ENCODE results near the gene PCK1. TPM values are rescaled to one million over a fixed set of nuclear protein-coding genes. Genes with fewer than 3 reads are reported as not detected.
"Not testable (repeated sequence)": the region's sequence is repeated elsewhere in the genome, so short reads cannot be mapped to it uniquely, and the experiment has no call there.

Gene PCK1
- total RNA-seq, result 0.64 TPM

DNA sequence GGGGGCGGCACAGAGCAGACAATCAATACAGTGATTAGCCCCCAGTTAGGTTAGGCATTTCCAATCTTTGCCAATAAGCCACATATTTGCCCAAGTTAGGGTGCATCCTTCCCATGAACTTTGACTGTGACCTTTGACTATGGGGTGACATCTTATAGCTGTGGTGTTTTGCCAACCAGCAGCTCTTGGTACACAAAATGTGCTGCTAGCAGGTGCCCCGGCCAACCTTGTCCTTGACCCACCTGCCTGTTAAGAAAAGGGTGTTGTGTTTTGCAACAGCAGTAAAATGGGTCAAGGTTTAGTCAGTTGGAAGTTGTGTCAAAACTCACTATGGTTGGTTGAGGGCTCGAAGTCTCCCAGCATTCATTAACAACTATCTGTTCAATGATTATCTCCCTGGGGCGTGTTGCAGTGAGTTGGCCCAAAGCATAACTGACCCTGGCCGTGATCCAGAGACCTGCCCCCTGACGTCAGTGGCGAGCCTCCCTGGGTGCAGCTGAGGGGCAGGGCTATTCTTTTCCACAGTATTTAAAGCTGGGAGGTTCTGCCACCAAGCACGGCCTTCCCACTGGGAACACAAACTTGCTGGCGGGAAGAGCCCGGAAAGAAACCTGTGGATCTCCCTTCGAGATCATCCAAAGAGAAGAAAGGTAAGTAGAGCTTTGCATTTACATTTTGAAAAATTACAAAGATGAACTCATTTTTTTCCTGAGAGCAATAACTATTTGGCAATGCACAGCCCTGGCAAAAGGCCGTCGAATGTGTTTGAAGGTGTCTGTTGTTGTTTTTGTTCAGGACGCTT is at the start of gene PCK1:
TSS of gene PCK1 (plus strand) at position 557 of the 802 bp plus-strand sequence. CDS start 302 bp downstream, outside the sequence.
- ATAC-seq, result peak; percentile 76

DNA sequence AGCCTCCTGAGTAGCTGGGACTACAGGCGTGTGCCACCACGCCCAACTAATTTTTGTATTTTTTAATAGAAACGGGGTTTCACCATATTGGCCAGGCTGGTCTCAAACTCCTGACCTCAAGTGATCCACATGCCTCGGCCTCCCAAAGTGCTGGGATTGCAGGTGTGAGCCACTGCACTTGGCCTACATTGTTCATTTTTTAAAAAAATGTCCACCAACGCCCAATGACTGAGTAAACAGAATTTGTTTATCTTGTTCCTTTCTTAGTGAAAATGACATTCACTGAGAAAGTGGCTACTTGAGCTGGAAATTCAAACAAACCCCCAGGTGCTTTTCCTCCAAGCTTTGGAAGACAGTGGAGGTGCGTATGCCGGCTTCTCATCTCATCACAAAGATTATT is 49.2 kb upstream of the PCK1 start:
- ATAC-seq, result not testable (repeated sequence)

DNA sequence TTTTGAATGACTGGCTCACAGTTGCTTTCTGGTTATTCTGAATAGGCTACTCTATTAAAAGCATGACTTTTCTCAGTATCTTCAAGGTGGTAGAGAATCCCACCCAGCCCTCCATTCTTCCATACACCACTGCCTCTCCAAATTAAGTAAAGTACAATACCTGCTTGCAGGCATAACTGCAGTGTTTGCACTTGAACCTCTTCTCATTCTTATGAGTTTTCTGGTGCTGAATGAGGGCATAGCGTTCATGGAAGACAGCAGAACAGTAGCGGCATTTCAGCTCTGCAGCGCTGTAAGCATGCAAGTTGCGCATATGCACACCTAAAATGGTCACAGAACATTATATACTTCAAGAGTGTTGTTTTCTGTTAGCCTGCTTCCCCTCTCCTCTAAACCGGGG is 48.5 kb upstream of the PCK1 start:
- ATAC-seq, result no peak

DNA sequence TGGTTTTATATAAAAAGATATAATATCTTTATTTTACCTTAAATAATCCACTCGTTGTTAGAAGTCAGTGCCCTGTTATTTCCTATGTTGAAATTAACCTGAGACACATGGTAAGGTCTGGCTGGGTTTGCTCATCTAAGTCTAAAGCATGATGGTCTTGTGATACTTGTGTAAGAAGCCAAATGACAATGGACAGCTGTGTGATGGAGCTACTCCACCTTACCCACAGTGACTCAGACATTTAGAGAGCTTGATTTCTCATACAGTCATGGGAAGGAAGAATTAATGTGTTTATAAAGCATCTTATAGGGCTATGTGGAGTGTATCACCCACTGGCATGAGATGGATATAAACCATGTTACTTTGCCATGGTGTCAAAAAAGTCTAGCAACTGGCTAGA is 47.7 kb upstream of the PCK1 start:
- no peak for ATAC-seq

DNA sequence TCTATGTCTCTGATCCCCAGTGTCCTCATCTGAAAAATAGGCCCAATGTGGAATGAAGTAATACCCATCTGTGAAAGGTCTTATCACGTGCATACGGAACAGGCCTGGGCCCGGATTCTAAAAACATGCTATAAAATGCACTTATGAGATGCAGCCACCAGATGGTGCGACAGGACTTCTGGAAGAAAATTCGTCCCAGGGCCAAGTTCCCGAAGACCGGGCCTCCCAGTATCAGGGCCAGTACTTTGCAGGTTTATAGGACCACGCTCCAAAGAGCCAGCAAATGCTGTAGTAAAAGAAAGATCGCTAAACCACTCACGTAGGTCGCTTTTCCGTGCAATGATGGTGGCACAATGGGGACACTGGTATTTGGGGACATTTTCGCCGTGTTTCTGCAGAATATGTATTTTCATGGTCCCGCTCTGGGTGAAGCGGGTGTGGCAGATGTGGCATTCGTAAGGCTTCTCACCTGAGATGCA is 46.6 kb upstream of the PCK1 start:
- ATAC-seq, result peak; percentile 82

GRCh38 chr20:57517904-57518303 is 43.0 kb upstream of the PCK1 start:
- no peak for ATAC-seq

- no peak for ATAC-seq
These were observed 38.4 kb upstream of the PCK1 start for GRCh38 chr20:57522380-57523140.

DNA sequence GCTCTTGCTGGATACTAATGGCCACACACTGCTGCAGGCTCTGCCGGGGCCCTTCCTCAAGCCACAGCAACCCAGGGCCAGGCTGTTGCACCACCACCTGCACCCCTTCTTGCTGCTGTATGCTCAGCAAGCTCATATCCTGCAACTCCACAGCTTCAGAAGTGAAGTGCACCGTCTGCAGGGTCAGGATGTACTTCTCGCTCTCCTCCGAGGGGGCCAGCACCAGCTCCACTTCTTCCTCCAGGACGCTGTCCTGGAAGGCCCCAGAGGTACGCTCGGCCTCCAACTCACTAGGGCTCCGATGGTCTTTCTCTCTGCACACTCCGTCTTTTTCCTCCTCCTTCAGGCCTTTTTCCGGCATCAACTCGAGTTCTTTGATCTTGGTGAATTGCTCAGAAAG is 37.1 kb upstream of the PCK1 start:
- no peak for ATAC-seq

- no peak for ATAC-seq
These were observed 36.3 kb upstream of the PCK1 start, which contains the start of gene CTCFL for GRCh38 chr20:57524511-57525176. Gene CTCFL (minus strand): TSS chr20:57525140. CDS start chr20:57524205, 935 bp downstream.

GRCh38 chr20:57525328-57526086 is 35.4 kb upstream of the PCK1 start:
- ATAC-seq, result no peak

DNA sequence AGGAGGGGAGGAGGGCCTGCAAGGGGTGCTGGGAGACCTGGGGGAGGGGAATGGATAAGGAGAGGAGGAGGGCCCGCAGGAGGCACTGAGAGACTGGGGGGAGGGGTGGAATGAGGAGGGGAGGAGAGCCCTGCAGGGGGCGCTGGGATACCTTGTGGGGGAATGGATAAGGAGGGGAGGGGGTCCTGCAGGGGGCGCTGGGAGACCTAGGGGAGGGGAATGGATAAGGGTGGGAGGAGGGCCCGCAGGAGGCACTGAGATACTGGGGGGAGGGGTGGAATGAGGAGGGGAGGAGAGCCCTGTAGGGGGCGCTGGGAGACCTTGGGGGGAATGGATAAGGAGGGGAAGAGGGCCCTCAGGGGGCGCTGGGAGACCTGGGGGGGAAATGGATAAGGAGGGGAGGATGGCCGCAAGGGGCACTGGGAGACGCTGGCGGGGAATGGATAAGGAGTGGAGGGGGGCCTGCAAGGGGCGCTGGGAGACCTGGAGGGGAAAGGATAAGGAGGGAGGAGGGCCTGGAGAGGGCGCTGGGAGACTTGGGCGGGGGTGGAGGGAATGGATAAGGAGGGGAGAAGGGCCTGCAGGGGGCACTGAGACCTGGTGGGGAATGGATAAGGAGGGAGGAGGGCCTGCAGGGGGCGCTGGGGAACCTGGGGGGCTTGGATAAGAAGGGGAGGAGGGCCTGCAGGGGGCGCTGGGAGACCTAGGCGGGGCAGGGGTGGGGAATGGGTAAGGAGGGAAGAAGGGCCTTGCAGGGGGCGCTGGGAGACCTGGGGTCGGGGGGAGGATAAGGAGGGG is 34.6 kb upstream of the PCK1 start:
- ATAC-seq, result no peak

DNA sequence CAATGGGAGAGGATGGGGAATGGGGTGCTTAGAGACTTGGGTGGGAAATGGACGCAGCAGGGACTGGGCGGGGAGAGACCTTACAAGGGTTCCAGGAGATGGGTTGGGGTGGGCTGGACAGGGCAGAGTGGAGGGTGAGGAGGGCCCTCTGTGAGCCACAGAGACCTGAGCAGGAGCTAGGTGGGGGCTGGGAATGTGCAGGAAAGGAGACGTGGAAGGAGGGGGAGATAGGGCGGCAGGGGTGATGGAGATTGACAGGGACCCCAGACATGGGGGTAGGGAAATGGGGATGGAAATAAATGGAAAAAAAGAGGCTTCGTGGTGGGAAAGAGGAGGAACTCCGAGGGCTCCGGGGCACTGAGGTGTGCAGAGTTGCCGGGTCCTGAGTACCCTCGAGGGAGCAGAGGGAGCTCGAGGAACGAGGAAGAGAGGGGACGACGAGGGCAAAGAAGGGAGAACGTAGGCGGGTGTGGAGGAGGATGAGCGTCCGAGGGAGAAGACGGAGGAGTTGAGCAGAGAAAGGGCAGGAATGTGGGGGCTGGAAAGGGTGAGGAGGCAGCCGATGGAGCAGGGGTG is 33.9 kb upstream of the PCK1 start:
- no peak for ATAC-seq

- no peak for ATAC-seq
These were observed 33.2 kb upstream of the PCK1 start for GRCh38 chr20:57527728-57528127.

DNA sequence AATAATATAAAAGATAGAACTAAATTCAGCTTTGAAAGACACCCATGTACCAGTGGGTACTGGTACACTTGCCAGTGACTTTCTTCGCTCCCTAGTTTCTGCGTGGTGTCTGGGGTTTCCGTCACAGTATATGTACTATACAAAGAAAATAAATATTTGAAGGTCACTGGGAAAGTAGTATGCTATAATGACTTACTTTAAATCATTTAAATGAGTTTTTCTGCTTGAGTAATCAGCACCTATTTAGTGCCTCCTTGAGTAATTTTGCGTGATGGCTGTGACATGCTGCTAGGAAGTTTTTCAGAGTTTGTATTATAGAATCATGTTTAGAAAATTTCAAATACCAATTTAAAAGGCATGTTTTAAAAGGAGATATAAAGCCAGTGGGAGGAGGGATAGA is 32.8 kb upstream of the PCK1 start:
- ATAC-seq, result no peak

DNA sequence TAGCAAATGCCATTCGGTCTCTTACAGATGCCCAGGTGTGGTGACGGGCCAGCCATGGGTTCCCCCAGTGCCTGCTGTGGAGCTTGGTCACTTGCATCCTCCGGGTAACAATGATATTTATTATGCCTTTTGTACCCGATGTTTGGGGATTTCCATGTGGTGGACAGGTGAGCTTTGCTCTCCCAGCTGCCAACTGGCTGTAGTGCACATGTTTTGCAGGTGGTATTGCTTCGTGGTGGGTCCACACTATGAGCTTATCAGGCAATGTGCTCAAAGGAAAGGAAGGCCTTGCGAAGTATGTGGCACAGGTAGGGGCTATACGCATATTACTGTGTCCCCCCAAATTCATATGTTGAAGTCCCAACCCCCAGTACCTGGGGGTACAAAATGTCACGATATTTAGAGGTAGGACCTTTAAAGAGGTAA is 31.7 kb upstream of the PCK1 start:
- ATAC-seq, result no peak

DNA sequence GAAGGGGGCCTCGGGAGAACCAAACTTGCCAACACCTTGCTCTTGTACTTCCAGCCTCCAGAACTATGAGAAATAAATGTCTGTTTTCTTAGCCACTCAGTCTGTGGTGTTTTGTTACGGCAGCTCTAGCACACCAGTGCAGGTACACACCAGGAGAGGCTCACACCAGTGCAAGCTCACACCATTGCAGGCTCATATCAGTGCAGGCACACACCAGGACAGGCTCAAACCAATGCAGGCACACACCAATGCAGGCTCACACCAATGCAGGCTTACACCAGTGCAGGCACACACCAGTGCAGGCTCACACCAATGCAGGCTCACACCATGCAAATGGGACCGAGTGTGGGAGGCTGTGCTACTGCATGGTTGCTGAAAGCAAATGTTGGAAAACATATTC is 31.1 kb upstream of the PCK1 start:
- ATAC-seq, result no peak

- no peak for ATAC-seq
These were observed 30.5 kb upstream of the PCK1 start for GRCh38 chr20:57530327-57530981.

DNA sequence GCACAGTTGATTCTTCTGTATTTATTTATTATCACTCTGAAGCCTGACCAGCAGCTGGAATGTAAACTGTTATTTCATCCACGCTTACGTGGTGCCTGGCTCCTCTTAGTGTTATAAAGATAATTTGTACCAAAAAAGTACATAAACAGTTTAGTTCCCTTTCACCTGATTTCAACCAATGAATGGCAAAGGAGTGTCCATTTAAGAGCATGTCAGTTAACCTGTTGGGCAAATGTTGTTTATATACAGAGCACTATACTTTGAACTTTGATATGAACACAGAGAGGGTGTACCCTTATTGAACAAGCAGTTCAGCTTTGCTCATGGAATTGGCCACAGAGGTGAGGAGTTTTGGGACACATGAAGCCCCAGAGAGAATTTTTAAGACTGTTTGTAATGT is 28.8 kb upstream of the PCK1 start:
- no peak for ATAC-seq

DNA sequence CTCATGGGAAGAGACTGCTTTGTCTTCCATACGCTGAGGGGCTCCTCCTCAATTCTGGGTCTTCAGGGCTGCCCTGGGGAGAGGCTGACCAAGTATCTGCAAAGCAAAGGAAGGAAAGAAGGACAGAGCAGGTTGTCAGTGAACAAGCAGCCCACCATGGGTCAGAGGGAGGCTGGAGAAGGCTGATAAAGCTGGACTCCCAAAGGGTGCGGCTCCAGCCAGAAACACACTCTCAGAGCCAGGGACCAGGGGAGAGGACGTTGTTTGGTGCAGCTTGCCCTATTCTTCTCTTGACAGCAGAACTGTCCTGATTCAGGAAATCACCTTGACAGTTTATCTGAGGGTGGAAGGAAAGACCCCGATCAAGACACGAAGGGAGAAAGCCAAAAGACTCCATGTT is 25.6 kb upstream of the PCK1 start:
- ATAC-seq, result no peak

DNA sequence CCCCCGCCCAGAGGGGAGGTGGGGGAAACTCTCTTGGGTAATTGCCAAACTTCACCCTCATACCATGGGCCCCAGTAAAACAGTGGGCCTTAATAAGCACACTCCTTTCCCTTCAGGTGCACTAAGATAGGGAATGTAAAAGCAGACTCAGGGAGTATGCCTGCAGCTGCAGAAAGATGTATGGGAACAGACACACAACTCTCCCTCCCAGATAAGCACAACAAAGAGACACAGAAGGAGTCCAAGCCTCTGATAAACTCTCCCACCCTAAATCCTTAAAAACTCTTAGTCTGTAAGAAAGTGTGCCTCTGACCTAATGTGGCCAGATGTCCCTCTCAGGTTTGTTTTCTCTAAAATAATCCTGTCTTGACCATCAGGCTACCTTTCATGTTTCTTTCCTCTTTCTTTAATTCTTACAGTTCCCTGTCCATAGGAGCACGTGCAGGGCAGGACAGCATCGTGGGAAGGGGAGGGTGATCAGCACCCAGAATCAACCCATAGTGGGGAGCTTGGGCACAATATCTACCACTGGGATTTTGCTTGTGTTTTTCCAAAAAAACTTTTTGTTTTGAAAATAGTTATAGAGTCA is 24.7 kb upstream of the PCK1 start:
- no peak for ATAC-seq
